Lung (tissue), 12 donors: ENCODE data around the gene ZSCAN10. TPM values are rescaled to one million over a fixed set of nuclear protein-coding genes. Genes with fewer than 3 reads are reported as not detected.
"Not testable (repeated sequence)": the region's sequence is repeated elsewhere in the genome, so short reads cannot be mapped to it uniquely, and the experiment has no call there.

Experiments
- ATAC-seq: fragments of 200-7000 bp; cut with Tn5 transposase; one replicate; pipeline ENCODE4 v1.9.1; 2020; ENCODE audit warnings: moderate number of reproducible peaks; ENCODE audit not compliant: insufficient read depth, low FRiP score
- DNase-seq, 3 donors: peaks; one replicate each; pipeline ENCODE4 v3.0.0-alpha.2; 2013 to 2017
- H3K27ac ChIP-seq, 2 donors: one replicate each; pipeline ENCODE4 v1.5.1; 2013; ENCODE audit warnings: mild to moderate bottlenecking in 2 of 2, moderate library complexity in 2 of 2, control low read depth in 1 of 2, inconsistent platforms in 1 of 2, low read depth in 1 of 2, low read length in 1 of 2
- H3K27me3 ChIP-seq, 3 donors: one replicate each; pipeline ENCODE4 v1.5.1; 2013; ENCODE audit warnings: low read length in 2 of 3; ENCODE audit not compliant: control insufficient read depth in 3 of 3, insufficient read depth in 3 of 3
- H3K36me3 ChIP-seq, 4 donors: one replicate each; pipeline ENCODE4 v1.5.1; 2013; ENCODE audit warnings: low read length in 4 of 4, mild to moderate bottlenecking in 1 of 4, moderate library complexity in 1 of 4; ENCODE audit not compliant: control insufficient read depth in 4 of 4, insufficient read depth in 4 of 4
- H3K4me1 ChIP-seq, 5 donors: one replicate each; pipeline ENCODE4 v1.5.1; 2013; ENCODE audit warnings: low read length in 5 of 5, mild to moderate bottlenecking in 2 of 5, moderate library complexity in 1 of 5; ENCODE audit not compliant: control insufficient read depth in 5 of 5, insufficient read depth in 5 of 5
- H3K4me3 ChIP-seq: one replicate; pipeline ENCODE4 v1.5.1; 2013; ENCODE audit warnings: mild to moderate bottlenecking, control low read depth, moderate library complexity
- H3K9ac ChIP-seq, 2 donors: one replicate each; pipeline ENCODE4 v1.5.1; 2013; ENCODE audit warnings: low read length in 2 of 2, control low read depth in 1 of 2; ENCODE audit not compliant: insufficient read depth in 1 of 2
- H3K9me3 ChIP-seq, 4 donors: one replicate each; pipeline ENCODE4 v1.5.1; 2013; ENCODE audit warnings: low read length in 3 of 4, mild to moderate bottlenecking in 1 of 4, moderate library complexity in 1 of 4; ENCODE audit not compliant: control insufficient read depth in 4 of 4, insufficient read depth in 3 of 4
- WGBS, 2 donors: extraction: QIAGEN DNeasy Blood & Tissue Kit; methylation state at CpG; one replicate each; pipeline ENCODE4 v1.1.7; 2013; 5-methylcytosine and 5-hydroxymethylcytosine counted together
- polyA plus RNA-seq, 2 donors: library from polyadenylated mRNA; stranded (reverse); fragments of 200-250 nt; gene quantifications; one replicate each; pipeline ENCODE4 v1.2.1, GENCODE V29; 2013
- total RNA-seq, 2 donors: library from RNA; depleted of rRNA in 1 of 2; stranded (reverse); fragments of >200 nt in 1 of 2; gene quantifications; one replicate each; pipeline ENCODE4 v1.2.1, GENCODE V29; 2014 to 2021
- TF ChIP-seq, protein P1 (sequence below): IDR thresholded peaks from 2 replicates; pipeline ENCODE4 v1.5.1; 2012; ENCODE audit warnings: mild to moderate bottlenecking; ENCODE audit errors: control extremely low read depth, extremely low read depth
- donor health status: control.
- donor health status: control.
- donor health status: Bipolar disorder and iron deficiency.
- donor health status: healthy.
- donor health status: DM: yes; HTN: yes; CAD: no.

The ZSCAN10 gene
- total and polyA plus RNA-seq, 4 donors = 0.02 to 0.21 TPM; not detected in 2

DNA sequence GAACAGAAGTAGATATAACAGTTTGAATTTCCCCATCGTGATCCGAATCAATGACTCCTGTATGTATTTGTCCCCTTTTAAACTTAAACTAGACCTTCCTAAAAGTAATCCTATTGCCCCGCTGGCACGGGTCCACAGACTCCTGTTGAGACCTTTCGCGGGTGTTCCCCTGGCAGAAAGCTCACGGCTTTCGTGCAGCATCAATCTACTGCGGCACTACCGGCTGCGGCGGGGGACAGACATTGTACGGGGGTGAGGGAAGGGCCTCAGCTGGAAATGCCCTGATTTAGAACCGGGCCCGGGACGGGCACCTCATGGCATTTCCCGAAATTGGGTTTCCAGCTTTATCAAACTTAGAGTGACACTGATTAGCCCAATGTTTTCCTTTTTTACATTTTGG, 19.1 kb downstream of the ZSCAN10 start:
- WGBS, 2 donors = 89 to 94% methylated on average over 17 of the region's 17 CpGs
- no peak for ATAC-seq

DNA sequence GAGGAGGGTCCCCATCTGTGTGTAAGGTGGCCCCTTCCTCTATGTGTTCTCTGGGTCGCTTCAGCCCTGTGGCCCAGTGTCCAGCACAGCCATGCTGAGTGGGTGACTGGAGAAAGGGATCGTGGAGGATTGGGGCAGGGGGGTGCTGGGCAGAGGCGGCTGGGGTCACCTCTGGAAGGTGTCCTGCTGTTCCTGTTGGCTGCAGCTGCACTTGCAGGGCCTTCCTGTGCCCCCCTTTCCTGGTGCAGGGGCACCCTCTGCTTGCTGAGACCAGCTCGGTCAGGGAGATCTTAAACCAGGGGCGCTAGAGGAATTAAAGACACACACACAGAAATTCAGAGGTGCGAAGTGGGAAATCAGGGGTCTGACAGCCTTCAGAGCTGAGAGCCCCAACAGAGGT, 22.5 kb downstream of the ZSCAN10 start:
- H3K9me3 ChIP-seq = no peaks in the 10 kb centered on the region
- TF ChIP-seq, protein P1, sequence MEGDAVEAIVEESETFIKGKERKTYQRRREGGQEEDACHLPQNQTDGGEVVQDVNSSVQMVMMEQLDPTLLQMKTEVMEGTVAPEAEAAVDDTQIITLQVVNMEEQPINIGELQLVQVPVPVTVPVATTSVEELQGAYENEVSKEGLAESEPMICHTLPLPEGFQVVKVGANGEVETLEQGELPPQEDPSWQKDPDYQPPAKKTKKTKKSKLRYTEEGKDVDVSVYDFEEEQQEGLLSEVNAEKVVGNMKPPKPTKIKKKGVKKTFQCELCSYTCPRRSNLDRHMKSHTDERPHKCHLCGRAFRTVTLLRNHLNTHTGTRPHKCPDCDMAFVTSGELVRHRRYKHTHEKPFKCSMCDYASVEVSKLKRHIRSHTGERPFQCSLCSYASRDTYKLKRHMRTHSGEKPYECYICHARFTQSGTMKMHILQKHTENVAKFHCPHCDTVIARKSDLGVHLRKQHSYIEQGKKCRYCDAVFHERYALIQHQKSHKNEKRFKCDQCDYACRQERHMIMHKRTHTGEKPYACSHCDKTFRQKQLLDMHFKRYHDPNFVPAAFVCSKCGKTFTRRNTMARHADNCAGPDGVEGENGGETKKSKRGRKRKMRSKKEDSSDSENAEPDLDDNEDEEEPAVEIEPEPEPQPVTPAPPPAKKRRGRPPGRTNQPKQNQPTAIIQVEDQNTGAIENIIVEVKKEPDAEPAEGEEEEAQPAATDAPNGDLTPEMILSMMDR = no peak
- no peak for DNase-seq

More for the DNA sequence above, 19.1 kb downstream of the ZSCAN10 start:
- TF ChIP-seq, protein P1 = no peak
- H3K27ac ChIP-seq = no peak overlapping the region
- no peaks in the 10 kb centered on the region for H3K9me3 ChIP-seq
- no peak overlapping the region for H3K9ac ChIP-seq
- H3K4me3 ChIP-seq = no peak overlapping the region
- H3K36me3 ChIP-seq = no peaks in the 10 kb centered on the region
- DNase-seq = no peak
- peaks cover 0 to 4% (median 0%) of the 10 kb centered on the region in 3 donors for H3K27me3 ChIP-seq
- peaks cover 0 to 5% (median 0%) of the 10 kb centered on the region in 5 donors for H3K4me1 ChIP-seq

DNA sequence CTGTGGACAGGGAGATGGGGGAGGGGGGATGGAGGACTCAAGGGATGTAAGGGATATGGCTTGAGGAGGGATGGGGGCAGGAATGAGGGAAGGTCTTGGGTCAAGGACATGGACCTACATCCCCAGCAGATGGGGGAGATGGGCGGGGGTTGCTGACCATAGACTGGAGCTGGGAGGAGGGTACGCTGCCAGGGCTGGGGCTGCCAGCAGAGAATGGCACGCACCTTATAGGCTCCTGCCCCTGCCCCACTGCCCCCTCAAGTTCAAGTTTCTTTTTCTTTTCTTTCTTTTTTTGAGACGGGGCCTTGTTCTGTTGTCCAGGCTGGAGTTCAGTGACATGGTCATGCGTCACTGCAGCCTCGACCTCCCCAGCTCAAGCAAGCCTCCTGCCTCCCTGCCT, 23.1 kb downstream of the ZSCAN10 start:
- DNase-seq, H3K9me3 ChIP-seq, H3K9ac ChIP-seq, H3K27ac ChIP-seq, ATAC-seq, H3K4me3 ChIP-seq, H3K27me3 ChIP-seq, H3K4me1 ChIP-seq, H3K36me3 ChIP-seq: not testable (repeated sequence)
- WGBS, 2 donors = 83 to 90% methylated on average over 6 of the region's 6 CpGs

More for the DNA sequence above, 22.5 kb downstream of the ZSCAN10 start:
- no peak overlapping the region for H3K4me3 ChIP-seq
- WGBS, 2 donors = 57 to 60% methylated on average over 6 of the region's 6 CpGs
- no peak for ATAC-seq
- peaks cover 0 to 7% (median 4%) of the 10 kb centered on the region in 3 donors for H3K27me3 ChIP-seq
- no peaks in the 10 kb centered on the region for H3K36me3 ChIP-seq
- no peak overlapping the region for H3K27ac ChIP-seq
- no peak overlapping the region for H3K9ac ChIP-seq
- H3K4me1 ChIP-seq = peaks cover 0 to 5% (median 0%) of the 10 kb centered on the region in 5 donors

DNA sequence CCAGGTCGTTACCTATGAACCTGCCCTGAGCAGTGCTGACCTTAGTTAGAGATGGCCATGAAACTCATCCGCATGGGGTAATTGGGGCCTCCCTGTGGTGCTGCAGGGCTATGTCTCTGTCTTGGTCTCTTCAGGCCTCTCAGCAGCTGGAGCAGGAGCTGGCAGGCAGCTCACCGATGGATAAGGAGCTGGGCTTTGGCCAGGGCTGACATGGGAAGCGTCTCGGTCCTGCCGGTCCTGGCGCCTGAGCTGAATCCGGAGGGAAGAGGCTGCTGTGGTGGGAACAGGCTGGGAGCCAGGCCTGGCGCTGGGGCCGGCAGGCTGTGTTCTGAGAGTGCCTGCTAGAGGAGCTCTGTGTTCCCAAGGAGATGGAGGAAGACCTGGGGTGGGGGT, 23.6 kb downstream of the ZSCAN10 start:
- no peaks in the 10 kb centered on the region for H3K36me3 ChIP-seq
- peaks cover 0 to 5% (median 0%) of the 10 kb centered on the region in 5 donors for H3K4me1 ChIP-seq
- no peak overlapping the region for H3K9ac ChIP-seq
- TF ChIP-seq, protein P1 = no peak
- H3K27ac ChIP-seq = peak overlapping the region in 1 of 2 donors; percentile 45
- DNase-seq = peak in 2 of 3 donors; percentile 42 to 75
- H3K27me3 ChIP-seq = peaks cover 0 to 7% (median under 1%) of the 10 kb centered on the region in 3 donors
- no peak overlapping the region for H3K4me3 ChIP-seq
- WGBS, 2 donors = 47 to 59% methylated on average over 10 of the region's 10 CpGs
- no peaks in the 10 kb centered on the region for H3K9me3 ChIP-seq
- no peak for ATAC-seq
